Measurements from ENCODE around the gene ACTR2.

GRCh38 chr2:65264821-65265670, 37.4 kb downstream of the ACTR2 start:
- peak; percentile 86 for TF ChIP-seq CTCF (IDR thresholded peaks at IDR 0.05)
- TF ChIP-seq EZH2phosphoT487 (IDR thresholded peaks at IDR 0.05), result no peak
- no peak for TF ChIP-seq EZH2 (IDR thresholded peaks at IDR 0.05)

All from neural progenitor cell (in vitro differentiated cells).